GM18519 (cell line): Measurements from ENCODE around the gene CRACR2B.
A peak's percentile ranks its signal among the peaks of the same experiment; 100 is the strongest.

Experiments used
- ATAC-seq: cut with Tn5 transposase; IDR thresholded peaks from one replicate; pipeline ENCODE4 v1.9.1; 2021; ENCODE audit warnings: mild to moderate bottlenecking, moderate library complexity; ENCODE audit not compliant: unreplicated experiment, low FRiP score

Gene CRACR2B

DNA sequence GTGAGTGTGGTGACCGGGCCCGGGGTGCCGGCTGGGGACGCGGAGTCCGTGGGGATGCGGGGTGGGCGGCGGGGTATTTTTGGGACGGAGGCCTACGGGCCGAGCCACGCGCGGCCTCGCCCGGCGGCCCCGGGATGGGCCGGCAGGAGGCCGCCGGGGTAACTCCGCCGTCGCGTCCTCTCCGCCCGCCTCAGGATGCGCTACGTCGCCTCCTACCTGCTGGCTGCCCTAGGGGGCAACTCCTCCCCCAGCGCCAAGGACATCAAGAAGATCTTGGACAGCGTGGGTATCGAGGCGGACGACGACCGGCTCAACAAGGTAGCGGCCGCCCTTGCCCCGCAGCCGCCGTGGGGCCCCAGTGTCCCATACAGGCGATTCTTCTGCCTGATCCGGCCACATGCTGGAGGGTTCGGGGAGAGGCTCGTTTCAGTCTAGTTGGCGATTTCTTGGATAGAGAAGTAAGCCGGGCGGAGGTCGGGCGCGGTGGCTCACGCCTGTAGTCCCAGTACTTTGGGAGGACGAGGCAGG is 17.6 kb upstream of the CRACR2B start:
- no peak for ATAC-seq

DNA sequence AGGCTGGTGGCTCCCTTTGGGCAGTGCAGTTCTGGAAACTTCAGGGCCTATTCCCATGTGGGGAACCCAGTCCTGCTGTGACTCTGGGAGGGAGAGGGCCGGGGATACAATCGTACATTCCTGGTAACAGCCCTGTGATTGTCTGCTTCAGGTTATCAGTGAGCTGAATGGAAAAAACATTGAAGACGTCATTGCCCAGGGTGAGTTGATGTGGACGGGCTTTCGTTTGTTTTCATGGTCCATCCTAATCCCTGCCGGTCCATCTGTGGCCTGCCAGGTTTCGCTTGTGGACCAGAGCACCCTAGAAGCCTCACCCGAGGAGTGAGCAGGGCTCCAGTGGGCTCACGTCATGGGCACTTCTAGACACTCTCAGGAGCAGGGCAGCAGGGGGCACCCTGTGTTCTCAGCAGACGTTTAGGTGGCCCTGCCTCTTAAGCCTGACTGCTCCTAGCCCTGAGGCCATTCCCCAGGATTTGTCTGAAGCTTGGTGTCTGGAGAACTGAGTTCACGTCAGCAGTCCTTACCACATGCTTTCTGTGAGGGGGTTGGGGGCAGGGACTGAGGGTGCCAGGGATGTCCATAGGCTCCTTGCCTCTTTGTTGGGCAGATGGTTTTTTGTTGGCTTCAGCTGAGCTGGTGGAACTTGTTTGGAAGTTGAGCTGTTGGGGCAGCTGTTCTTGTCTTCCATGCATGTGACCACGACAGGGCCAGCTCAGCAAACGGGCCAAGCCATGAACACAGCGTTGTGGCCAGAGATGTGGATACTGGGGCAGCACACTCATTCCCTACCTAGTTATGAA is 16.1 kb upstream of the CRACR2B start:
- no peak for ATAC-seq

DNA sequence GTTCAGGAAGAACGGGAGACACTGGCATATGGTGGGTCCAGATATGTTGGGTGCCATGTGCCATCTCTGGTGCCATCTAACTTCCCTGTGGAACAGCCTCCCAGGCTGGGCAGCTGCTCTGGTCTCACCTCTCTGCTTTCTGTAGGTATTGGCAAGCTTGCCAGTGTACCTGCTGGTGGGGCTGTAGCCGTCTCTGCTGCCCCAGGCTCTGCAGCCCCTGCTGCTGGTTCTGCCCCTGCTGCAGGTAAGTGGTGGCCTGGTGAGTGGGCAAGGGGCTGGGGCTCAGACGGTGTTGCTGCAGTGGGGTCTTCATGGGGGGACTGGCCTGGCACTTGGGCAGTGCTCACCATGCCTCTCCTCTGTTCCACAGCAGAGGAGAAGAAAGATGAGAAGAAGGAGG is 15.3 kb upstream of the CRACR2B start:
- no peak for ATAC-seq

DNA sequence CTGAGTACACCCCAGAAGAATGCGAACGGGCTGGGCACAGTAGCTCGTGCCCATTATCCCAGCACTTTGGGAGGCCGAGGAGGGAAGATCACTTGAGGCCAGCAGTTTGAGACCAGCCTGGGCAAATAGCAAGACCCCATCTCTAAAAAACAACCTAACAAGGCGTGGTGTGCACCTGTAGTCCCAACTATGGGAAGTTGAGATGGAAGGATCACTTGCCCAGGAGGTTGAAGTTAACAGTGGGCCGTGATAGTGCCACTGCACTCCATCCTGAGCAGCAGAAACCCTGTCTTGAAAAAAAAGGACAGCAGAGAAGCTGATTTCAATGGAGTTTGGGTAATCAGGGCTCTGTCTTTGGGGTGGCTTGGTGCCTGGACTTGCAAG is 14.7 kb upstream of the CRACR2B start:
- no peak for ATAC-seq

DNA sequence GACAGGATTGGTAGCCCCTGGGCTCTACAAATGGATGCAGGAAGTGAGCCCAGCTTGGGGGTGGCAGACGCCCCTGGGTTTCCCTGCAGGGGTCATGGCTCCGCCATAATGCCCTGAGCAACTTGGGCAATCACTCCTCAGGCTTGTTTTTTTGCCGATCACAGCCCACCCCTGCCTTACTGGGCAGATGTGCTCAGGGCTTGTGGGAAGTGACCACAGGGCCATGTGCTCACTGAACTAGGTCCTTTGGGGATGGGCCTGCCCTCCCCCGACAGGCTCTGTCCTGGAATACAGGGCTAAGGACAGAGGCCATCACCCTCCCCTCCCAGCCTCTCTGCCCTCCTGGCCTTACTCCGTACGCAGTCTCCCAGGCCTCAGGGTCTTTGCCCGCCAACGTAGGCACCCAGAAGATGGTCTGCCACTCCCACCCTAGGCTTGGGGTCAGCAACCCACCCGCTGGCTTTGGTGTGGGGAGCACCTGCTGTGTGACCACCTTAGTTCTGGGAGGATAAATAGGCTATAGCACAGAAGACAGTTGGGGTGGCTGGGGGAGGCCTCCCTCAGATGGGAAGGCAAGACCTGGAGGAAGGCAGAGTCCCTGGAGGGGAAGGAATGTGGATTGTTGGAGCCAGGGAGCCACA is 14.1 kb upstream of the CRACR2B start:
- ATAC-seq, result no peak

DNA sequence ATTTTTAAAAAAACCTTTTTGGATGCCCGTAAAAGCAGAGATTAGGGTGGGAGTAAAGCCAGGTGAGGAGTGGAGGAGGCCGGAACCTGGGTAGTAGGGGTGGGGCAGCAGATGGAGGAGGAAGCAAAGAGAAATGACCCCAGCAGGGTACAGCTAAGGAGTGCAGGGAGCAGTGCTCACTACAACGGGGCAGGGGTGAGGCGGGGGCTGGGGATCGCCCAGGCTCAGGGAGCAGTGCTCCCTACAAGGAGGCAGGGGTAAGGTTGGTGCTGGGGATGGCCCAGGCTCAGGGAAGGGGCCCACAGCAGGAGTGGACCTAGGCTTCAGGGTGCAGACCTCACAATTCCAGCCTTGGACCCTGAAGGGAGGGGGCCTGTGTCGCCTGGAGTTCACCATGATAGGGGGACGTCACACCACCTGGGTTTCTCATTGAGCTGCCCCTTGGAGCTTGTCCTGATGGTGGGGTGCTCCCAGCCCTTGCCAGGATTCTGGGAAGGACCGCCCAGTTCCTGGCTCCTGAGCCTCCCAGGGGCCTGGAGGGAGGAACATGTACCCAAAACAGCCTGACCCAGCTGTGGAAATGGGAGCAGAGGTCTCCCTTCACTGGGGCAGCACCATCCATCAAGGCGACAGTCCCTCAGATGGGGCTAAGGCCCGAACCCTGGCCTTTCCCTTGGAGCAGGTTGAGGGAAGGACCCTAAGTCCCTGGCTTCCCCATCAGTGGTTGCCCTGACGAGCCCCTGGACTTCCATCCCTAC is 11.9 kb upstream of the CRACR2B start:
- ATAC-seq, result no peak

DNA sequence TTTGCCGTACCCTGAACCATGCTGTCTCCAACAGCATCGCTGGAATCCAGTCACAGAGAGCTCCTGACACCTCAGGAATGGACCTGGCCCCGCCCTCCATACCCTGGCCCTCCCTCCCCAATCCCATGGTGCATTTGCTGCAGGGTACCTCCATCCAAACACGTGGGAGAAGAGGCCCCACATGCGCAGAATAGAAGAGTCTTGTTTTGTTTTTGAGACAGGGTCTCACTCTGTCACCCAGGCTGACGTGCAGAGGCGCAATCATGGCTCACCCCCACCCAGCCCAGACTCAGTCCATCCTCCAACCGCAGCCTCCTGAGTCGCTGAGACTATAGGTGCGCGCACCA is 11.3 kb upstream of the CRACR2B start:
- no peak for ATAC-seq

DNA sequence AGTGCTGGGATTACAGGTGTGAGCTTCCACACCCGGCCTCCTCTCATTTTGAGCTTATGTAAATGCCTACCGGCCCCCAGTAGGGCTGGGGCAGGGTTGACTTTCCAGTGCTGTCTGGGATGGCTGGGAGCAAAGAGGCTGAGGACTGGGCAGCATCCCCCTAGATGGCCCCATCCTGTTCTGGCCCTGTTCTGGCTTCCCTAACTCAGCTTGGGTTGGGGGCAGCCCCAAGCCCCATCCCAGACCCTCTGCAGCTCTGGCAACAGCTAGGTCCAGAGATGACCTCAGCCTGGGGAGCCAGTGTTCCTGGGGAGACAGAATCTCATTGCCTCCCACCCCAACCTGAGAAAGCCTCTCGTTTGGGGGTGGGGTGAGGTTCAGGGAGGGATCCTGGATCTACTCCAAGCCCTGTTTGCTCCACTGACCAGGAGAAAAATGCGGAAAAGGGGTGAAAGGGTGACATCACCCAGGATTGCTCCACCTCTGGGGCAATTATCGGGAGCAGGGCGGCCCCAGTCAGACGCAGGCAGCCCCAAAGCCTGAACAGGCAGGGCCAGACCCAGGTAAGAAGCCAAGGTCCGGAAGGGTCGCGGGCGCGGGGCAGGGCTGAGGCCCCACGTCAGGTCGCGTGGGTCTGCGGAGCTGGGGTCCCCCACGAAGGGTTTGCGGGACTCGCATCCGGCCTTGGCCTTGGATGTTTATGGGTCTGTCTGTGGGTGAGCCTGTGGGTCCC is 9.2 kb upstream of the CRACR2B start, which contains the start of gene PNPLA2:
Gene PNPLA2, plus strand, starts transcription at position 519 of the 733 bp plus-strand sequence. CDS start 805 bp downstream, outside the sequence.
- ATAC-seq, result no peak

DNA sequence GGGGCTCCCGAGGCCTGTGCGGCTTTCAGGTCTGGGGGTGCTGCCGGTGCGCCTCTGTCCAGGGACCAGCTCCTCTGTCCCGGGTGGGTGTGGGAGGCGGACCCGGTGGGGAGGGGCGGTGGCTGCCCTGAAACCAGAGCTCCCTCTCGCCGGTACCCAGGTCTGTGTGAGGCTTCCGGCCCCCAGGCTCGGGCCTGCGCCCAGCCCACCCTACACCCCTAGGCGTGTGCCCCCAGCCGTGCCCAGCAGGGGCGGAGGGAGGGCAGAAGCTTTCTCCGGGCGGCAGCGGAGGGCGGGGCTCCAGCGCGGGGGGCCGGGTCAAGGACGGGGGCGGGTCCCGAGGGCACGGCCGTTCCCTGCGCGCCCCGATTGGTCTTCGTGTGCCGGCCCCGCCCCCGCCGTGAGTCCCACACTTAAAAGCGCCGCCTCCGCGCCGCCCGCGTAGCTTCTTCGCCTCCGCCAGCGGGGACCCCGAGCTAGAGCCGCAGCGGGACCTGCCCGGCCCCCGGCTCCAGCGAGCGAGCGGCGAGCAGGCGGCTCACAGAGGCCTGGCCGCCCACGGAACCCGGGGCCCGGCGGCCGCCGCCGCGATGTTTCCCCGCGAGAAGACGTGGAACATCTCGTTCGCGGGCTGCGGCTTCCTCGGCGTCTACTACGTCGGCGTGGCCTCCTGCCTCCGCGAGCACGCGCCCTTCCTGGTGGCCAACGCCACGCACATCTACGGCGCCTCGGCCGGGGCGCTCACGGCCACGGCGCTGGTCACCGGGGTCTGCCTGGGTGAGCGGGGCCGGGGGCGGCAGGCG is 8.4 kb upstream of the CRACR2B start:
- peak; percentile 34 for ATAC-seq

DNA sequence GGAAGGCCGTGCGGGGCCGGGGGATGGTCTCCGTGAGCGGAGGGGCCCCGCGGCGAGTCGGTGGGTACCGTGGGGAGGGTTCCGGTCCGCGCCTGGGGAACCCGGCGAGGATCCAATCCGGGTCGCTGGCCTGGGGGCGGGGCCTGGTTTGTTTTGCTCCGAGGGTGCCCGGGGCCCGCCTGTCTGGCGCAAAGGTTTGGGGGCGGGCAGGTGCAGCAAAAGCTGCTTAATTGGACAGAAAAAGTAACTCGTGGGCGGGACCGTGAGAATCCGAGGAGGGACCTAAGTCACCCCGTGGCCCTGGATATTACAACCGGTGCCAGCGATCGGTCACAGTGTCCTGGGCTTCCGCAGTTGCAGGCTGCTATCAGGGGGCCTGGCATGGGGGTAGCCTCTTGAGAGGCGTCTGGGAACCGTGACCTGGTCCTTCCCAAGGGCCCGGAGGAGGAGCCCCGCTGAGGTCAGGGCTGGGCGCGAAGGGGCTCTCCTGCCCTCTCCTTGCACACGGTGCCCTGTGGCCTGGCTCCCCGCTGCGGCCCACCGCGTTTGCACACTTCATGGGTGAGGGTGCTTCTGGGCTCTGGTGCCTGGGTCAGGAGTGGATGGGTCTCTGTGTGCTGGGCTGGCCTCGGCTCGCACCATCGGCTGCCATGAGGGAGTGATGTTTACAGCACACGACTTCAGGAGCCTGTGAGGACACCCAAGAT is 7.6 kb upstream of the CRACR2B start:
- ATAC-seq, result peak; percentile 28

DNA sequence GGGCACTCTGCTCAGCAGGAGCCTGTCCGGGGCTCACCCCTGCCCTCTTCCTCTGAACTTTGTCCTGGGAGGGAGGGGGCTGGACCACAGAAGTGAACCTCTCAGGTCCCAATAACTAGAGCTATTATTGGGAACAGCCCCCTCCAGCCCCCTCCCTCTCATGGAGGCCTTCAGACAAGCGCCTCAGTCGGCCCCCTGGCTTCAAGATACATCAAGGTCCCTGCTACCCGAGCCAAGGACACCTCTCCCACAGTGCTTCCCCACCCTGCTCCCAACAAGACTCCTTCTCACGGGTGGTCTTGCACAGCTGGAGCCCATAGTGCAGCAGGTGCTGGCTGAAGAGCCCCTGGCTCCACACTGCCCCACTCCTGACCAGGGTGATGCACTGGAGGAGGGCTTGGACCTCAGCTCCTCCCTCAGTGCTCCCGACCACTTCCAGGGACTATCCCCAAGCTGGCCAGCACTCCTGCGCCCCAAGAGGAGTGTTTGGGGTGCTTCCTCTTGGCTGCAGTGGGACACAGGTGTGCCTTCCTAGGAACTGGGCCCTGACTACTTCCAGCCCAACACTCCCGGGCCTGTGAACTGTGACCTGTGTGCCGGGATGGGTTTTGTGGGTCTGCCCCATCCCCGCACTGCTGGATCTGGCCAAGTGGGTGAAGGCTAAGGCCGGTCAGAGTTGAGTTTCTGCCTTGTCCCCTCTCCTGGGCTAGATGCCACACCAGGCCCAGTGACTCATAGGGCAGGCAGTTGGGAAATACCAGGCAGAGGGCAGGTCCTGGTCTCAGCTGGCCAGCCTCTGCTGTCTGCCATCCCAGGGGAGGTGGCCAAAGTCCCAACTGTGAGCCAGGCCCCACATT is 6.8 kb upstream of the CRACR2B start:
- no peak for ATAC-seq

DNA sequence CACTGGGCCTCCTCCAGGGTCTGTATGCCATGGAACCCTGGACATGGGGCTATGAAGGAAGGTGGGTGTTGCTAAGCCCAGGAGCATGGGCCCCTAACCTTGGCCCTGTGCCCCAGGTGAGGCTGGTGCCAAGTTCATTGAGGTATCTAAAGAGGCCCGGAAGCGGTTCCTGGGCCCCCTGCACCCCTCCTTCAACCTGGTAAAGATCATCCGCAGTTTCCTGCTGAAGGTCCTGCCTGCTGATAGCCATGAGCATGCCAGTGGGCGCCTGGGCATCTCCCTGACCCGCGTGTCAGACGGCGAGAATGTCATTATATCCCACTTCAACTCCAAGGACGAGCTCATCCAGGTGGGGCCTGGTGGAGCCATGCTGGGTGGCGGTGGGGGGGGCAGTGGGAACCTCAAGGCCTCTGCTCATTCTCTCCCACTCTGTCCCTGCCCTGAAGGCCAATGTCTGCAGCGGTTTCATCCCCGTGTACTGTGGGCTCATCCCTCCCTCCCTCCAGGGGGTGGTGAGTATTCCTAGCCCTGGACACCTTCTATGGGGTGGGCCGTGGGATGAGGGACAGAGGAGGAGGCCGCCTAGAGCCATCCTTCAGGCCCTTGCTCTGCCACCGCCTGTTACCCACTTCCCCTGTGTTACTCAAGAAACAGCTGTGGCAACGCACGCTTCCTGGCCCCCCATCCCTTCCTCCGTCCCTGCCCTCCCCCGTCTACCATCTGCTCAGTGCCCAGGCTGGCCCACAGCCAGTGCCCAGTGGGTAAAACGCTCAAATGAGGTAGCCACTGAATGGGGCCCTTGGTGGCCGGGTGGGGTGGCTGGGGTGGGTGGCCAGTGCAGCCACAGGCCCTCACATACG is 6.0 kb upstream of the CRACR2B start:
- no peak for ATAC-seq

DNA sequence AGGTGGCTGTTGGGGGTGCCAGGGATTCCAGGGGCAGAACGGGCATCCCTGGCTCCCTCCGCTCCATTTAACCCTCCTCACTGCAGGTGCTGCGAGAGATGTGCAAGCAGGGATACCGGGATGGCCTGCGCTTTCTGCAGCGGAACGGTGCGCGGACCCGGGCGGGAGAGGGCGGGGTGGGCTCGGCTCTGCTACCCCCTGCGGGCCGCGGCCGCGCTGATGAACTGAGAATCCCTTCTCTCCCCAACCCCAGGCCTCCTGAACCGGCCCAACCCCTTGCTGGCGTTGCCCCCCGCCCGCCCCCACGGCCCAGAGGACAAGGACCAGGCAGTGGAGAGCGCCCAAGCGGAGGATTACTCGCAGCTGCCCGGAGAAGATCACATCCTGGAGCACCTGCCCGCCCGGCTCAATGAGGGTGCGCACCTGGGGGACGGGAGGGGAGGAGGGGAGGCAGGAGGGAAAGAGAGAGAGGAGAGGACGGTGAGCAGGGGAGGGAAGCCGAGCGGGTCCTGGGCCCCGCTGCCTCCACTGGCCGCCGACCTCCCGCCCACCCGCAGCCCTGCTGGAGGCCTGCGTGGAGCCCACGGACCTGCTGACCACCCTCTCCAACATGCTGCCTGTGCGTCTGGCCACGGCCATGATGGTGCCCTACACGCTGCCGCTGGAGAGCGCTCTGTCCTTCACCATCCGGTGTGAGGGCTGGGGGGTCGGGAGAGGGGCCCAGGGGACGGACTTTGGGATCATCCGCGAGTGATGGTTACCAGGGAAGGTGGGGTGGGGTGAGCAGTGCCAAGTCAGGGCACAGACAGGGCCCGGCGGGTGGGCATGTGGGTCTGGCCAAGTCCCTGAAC is 4.1 kb upstream of the CRACR2B start:
- ATAC-seq, result no peak

DNA sequence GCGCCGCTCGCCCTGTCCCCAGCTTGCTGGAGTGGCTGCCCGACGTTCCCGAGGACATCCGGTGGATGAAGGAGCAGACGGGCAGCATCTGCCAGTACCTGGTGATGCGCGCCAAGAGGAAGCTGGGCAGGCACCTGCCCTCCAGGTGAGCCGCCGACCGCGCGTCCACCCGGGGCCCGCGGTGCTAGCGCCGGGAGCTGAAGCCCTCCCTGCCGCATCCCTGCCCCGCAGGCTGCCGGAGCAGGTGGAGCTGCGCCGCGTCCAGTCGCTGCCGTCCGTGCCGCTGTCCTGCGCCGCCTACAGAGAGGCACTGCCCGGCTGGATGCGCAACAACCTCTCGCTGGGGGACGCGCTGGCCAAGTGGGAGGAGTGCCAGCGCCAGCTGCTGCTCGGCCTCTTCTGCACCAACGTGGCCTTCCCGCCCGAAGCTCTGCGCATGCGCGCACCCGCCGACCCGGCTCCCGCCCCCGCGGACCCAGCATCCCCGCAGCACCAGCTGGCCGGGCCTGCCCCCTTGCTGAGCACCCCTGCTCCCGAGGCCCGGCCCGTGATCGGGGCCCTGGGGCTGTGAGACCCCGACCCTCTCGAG is 3.3 kb upstream of the CRACR2B start:
- ATAC-seq, result no peak

DNA sequence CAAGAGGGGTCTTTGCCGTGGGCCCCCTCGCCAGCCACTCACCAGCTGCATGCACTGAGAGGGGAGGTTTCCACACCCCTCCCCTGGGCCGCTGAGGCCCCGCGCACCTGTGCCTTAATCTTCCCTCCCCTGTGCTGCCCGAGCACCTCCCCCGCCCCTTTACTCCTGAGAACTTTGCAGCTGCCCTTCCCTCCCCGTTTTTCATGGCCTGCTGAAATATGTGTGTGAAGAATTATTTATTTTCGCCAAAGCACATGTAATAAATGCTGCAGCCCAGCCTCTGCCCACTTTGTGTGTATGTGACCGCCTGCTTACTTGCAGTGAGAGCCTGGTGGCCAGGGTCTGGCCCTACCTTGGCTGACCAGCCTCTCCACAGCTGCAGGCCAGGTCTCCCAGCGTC is 2.8 kb upstream of the CRACR2B start:
- no peak for ATAC-seq
